Mesothelial cell of epicardium (in vitro differentiated cells): ENCODE measurements around the gene ALKAL2. TPM values are rescaled to one million over a fixed set of nuclear protein-coding genes. Genes with fewer than 3 reads are reported as not detected.

Source experiments
- DNase-seq, 2 experiments: peaks; one replicate each; pipeline ENCODE4 v3.0.0; 2021; ENCODE audit warnings: low spot score in 2 of 2; ENCODE audit not compliant: unreplicated experiment in 2 of 2
- H3K27ac Mint-ChIP-seq: 2 replicates; pipeline ENCODE4 v1.8.0; 2021; ENCODE audit warnings: mixed read lengths
- H3K27me3 Mint-ChIP-seq: 2 replicates; pipeline ENCODE4 v1.8.0; 2021; ENCODE audit warnings: low read depth, mixed read lengths
- H3K36me3 Mint-ChIP-seq: 2 replicates; pipeline ENCODE4 v1.8.0; 2021; ENCODE audit warnings: mixed read lengths
- H3K4me1 Mint-ChIP-seq: 2 replicates; pipeline ENCODE4 v1.8.0; 2021; ENCODE audit warnings: mixed read lengths
- H3K4me3 Mint-ChIP-seq: 2 replicates; pipeline ENCODE4 v1.8.0; 2021; ENCODE audit warnings: mild to moderate bottlenecking, moderate library complexity, mixed read lengths
- H3K9me3 Mint-ChIP-seq: 2 replicates; pipeline ENCODE4 v1.8.0; 2021; ENCODE audit warnings: mixed read lengths
- total RNA-seq: library from RNA; stranded (reverse); gene quantifications from 3 replicates; pipeline ENCODE4 v1.2.1, GENCODE V29; 2021
- TF ChIP-seq, protein P1 (sequence below): fragments of 200-600 bp; sonication (generic); IDR thresholded peaks from one replicate; pipeline ENCODE4 v1.5.0; 2021; ENCODE audit warnings: antibody characterized with exemption; ENCODE audit not compliant: unreplicated experiment

Gene ALKAL2
- total RNA-seq, 1 donor from 2014 or later = 1.1 TPM

- Mint-ChIP-seq H3K36me3 (no peaks in the 10 kb centered on the region), H3K27me3 (peaks cover 9% of the 10 kb centered on the region), H3K9me3 (no peaks in the 10 kb centered on the region), H3K4me3 (no peak overlapping the region), H3K4me1 (peaks cover 7% of the 10 kb centered on the region), H3K27ac (no peak overlapping the region)
- DNase-seq = no peak
- TF ChIP-seq, protein P1, sequence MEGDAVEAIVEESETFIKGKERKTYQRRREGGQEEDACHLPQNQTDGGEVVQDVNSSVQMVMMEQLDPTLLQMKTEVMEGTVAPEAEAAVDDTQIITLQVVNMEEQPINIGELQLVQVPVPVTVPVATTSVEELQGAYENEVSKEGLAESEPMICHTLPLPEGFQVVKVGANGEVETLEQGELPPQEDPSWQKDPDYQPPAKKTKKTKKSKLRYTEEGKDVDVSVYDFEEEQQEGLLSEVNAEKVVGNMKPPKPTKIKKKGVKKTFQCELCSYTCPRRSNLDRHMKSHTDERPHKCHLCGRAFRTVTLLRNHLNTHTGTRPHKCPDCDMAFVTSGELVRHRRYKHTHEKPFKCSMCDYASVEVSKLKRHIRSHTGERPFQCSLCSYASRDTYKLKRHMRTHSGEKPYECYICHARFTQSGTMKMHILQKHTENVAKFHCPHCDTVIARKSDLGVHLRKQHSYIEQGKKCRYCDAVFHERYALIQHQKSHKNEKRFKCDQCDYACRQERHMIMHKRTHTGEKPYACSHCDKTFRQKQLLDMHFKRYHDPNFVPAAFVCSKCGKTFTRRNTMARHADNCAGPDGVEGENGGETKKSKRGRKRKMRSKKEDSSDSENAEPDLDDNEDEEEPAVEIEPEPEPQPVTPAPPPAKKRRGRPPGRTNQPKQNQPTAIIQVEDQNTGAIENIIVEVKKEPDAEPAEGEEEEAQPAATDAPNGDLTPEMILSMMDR = no peak
These were observed 26.9 kb upstream of the ALKAL2 start for GRCh38 chr2:314561-315336.

DNA sequence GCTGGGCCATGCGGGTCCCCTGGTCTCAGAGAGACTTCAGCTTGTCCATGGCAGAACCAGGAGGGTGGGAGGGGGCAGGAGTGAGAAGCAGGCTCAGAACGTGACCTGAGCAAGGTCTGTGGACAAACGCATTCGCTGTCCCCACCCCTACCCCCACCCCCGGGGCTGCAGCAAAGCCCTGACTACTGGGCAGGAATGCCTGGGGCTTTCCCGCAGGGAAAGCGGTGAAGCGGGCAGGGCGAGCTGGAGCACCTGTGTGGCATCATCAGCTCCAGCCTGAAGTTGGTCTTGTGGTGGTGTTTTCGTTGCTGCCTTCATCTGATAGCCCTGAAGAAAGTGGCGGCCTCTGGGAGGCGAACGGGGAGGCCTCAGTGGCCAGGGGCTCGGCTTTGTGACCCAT lies 26.1 kb upstream of the ALKAL2 start:
- Mint-ChIP-seq H3K4me1 (peaks cover 15% of the 10 kb centered on the region), H3K27ac (no peak overlapping the region), H3K4me3 (no peak overlapping the region), H3K36me3 (no peaks in the 10 kb centered on the region), H3K9me3 (no peaks in the 10 kb centered on the region), H3K27me3 (peaks cover 9% of the 10 kb centered on the region)
- DNase-seq = no peak
- TF ChIP-seq, protein P1 = no peak

DNA sequence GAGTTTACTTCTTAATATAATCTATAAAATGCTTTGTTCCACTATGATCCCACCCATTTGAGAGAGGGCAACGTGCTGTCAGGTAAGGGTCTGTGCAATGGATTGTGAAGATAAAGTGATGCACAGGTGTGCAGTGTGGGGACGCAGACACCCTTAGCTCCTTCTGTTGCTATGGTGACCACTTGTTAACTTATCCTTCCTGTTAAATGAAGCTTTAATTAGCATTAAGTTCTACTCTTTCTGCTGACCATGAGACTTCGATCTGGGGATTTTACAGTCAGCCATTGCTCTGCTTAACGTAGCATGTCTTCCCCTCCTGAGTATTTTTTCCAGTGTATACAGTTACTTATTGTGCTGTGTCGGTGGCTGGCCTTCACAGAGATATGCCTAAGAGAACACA lies 23.1 kb upstream of the ALKAL2 start:
- Mint-ChIP-seq H3K9me3 (no peaks in the 10 kb centered on the region), H3K4me1 (peaks cover 15% of the 10 kb centered on the region), H3K4me3 (no peak overlapping the region), H3K36me3 (no peaks in the 10 kb centered on the region), H3K27me3 (peaks cover 7% of the 10 kb centered on the region), H3K27ac (no peak overlapping the region)
- DNase-seq = no peak
- TF ChIP-seq, protein P1 = no peak

- Mint-ChIP-seq H3K4me3 (no peak overlapping the region), H3K27ac (no peak overlapping the region), H3K27me3 (peaks cover 7% of the 10 kb centered on the region), H3K36me3 (no peaks in the 10 kb centered on the region), H3K4me1 (peaks cover 15% of the 10 kb centered on the region), H3K9me3 (no peaks in the 10 kb centered on the region)
- TF ChIP-seq, protein P1 = no peak
- DNase-seq = no peak
These were observed 22.1 kb upstream of the ALKAL2 start for GRCh38 chr2:309954-310510.

DNA sequence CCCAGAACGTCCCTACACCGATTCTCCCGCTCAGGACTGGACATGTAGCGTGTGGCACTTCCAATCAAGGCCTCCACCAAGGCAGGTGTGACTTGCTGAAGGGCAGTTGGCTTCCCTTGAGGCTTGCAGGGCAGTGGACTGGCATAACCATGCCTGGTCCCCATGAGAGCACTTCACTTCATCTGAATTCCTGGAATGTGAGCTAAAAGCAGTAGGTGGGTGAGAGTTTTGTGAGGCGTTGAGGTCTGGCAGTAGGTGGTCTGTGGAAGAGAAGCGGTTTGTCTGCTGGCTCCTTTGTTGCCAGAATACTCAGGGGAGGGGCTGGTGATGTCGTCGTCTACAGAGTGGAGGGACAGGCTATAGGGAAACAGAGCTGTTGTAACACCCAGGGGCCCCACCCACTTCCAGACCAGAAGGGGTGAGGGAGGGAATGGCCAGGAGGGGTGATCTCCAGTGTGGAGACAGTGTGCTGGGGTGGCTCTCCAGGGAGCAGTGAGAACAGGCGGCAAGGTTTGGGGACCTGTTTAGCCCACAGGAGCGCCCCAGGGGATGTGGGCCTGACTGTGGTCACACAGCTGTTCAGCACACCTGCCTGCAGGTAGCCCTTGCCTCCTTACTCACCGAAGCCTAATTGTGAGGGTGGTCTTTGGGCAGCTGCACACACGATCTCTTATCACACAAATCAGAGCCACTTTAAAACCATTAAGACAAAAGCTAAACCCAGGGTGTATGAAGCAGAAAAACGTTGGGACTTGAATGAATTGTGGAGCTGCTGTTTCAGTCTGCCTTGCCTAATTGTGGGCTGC lies 21.5 kb upstream of the ALKAL2 start:
- Mint-ChIP-seq H3K4me1 (peaks cover 15% of the 10 kb centered on the region), H3K4me3 (no peak overlapping the region), H3K9me3 (no peaks in the 10 kb centered on the region), H3K36me3 (no peaks in the 10 kb centered on the region), H3K27ac (no peak overlapping the region), H3K27me3 (peaks cover 7% of the 10 kb centered on the region)
- TF ChIP-seq, protein P1 = no peak
- DNase-seq = no peak
